ENCODE data around the gene SEPTIN7. TPM values are rescaled to one million over a fixed set of nuclear protein-coding genes. Genes with fewer than 3 reads are reported as not detected.
A peak's percentile ranks its signal among the peaks of the same experiment; 100 is the strongest.

The SEPTIN7 gene
- total and polyA plus RNA-seq, 9 of the 15 experiments (the other 6 are each of a cell fraction or from before 2014, with no cell fraction given), result 95.0 to 268 (median 163) TPM

DNA sequence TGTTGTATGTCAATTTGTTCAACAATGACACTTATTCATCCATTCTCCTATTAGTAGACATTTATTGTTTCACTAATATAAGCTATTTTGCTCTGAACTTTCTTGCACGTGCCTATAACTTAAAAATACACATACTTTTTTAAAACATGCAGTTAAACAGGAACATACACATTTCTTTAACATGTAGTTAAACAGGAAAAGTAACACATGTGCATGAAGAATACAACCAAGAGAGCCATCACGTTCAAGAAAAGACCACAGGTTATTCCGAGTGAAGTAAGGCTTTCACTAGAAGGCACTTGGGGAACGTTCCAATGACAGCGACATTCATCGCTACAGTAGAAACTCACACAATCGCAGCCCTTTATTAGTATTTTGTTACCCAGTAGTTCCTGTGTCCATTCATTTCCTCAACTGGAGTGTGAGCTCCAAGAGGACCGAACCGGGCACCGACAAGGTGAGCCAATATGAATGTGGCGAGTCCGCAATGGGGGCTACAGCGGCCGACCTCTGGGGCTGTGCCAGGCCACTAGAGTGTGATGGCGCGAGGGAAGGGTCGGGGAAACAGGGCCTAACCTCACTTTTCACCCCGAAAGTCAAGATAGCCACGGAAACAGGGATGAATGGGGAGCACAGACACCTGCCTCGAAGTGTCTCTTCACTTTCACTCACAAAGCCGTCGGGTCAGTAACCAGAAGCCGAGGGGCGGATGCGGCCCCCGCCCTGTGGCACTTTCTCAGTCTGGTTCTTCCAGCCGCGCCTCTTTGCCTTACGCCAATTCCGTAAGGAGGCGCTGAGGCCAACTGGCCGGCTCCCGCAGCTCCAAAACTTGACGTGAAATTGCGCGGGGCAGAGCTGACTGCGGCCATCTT is 775 bp upstream of the SEPTIN7 start (continued):
- 0 out of 2 replicates have a peak, but pooled peaks have one; percentile 3 for TF ChIP-seq ARID4B (CRISPR knock-in tag; IDR thresholded peaks at IDR 0.05)
- TF ChIP-seq XRCC3 (IDR thresholded peaks at IDR 0.05), result no peak
- peak; percentile 13; the same call in 1 of the 2 replicates for TF ChIP-seq TAF7 (tag; IDR thresholded peaks at IDR 0.05)
- peak; percentile 2; the same call in 1 of the 2 replicates for TF ChIP-seq GABPB1 (CRISPR knock-in tag; IDR thresholded peaks at IDR 0.05)
- no peak for TF ChIP-seq PTBP1 (IDR thresholded peaks at IDR 0.05; ENCODE audit: low read depth, low read length)
- 0 out of 2 replicates have a peak, but pooled peaks have one; percentile 6 for TF ChIP-seq BRD4 (IDR thresholded peaks at IDR 0.05)
- no peak for TF ChIP-seq MCM3 (IDR thresholded peaks at IDR 0.05)
- no peak for TF ChIP-seq THRAP3 (IDR thresholded peaks at IDR 0.05; ENCODE audit: borderline replicate concordance)
- TF ChIP-seq POLR2A (conservative IDR thresholded peaks at IDR 0.05), result peak; percentile 57; the same call in 1 of the 2 replicates
- TF ChIP-seq HNRNPH1 (optimal IDR thresholded peaks at IDR 0.05; ENCODE audit: low read depth, low read length), result no peak
- TF ChIP-seq SP2 (IDR thresholded peaks at IDR 0.05; ENCODE audit: extremely low read depth, low read depth, low read length, poor library complexity, severe bottlenecking), result no peak
- no peak for TF ChIP-seq ZNF695 (CRISPR knock-in tag; IDR thresholded peaks at IDR 0.05)
- 0 out of 4 replicates have a peak, but pooled peaks of 1 of the 2 experiments have one; percentile 0 for TF ChIP-seq TEAD1 (CRISPR knock-in tag; IDR thresholded peaks at IDR 0.05)
- TF ChIP-seq SPI1 (IDR thresholded peaks at IDR 0.05; ENCODE audit: borderline replicate concordance, low read depth, low read length), result no peak
- TF ChIP-seq RBM17 (IDR thresholded peaks at IDR 0.05; ENCODE audit: borderline replicate concordance, low read depth, low read length), result no peak
- TF ChIP-seq ZNF561 (CRISPR knock-in tag; conservative IDR thresholded peaks at IDR 0.05), result no peak
- TF ChIP-seq KLF16 (IDR thresholded peaks at IDR 0.05), result 0 out of 2 replicates have a peak, but pooled peaks have one; percentile 17
- 0 out of 4 replicates have a peak, but pooled peaks of 1 of the 2 experiments have one; percentile 8 for TF ChIP-seq NONO (IDR thresholded peaks at IDR 0.05; ENCODE audit: low read depth in 2 of 2, low read length in 1 of 2)
- no peak for TF ChIP-seq ILF3 (IDR thresholded peaks at IDR 0.05; ENCODE audit: borderline replicate concordance)
- TF ChIP-seq, protein P1, sequence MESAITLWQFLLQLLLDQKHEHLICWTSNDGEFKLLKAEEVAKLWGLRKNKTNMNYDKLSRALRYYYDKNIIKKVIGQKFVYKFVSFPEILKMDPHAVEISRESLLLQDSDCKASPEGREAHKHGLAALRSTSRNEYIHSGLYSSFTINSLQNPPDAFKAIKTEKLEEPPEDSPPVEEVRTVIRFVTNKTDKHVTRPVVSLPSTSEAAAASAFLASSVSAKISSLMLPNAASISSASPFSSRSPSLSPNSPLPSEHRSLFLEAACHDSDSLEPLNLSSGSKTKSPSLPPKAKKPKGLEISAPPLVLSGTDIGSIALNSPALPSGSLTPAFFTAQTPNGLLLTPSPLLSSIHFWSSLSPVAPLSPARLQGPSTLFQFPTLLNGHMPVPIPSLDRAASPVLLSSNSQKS (CRISPR knock-in tag; IDR thresholded peaks at IDR 0.05), result no peak
- 0 out of 2 replicates have a peak, but pooled peaks have one; percentile 5 for TF ChIP-seq POLR2AphosphoS5 (IDR thresholded peaks at IDR 0.05; ENCODE audit: control insufficient read depth, insufficient read depth, low read depth, low read length)
- TF ChIP-seq ZNF253 (CRISPR knock-in tag; conservative IDR thresholded peaks at IDR 0.05), result no peak
- peak; percentile 63 for TF ChIP-seq KDM5B (IDR thresholded peaks at IDR 0.05; ENCODE audit: insufficient replicate concordance, low read depth, low read length)
- no peak for TF ChIP-seq ZNF764 (CRISPR knock-in tag; IDR thresholded peaks at IDR 0.05; ENCODE audit: low read depth)

All from K562 (cell line).